HG03520 (cell line): Measurements from ENCODE around the gene ANKK1.

ENCODE experiments used
- ATAC-seq: cut with Tn5 transposase; IDR thresholded peaks from one replicate; pipeline ENCODE4 v1.9.1; 2021; ENCODE audit warnings: mild to moderate bottlenecking, moderate library complexity; ENCODE audit not compliant: unreplicated experiment

ANKK1 gene

DNA sequence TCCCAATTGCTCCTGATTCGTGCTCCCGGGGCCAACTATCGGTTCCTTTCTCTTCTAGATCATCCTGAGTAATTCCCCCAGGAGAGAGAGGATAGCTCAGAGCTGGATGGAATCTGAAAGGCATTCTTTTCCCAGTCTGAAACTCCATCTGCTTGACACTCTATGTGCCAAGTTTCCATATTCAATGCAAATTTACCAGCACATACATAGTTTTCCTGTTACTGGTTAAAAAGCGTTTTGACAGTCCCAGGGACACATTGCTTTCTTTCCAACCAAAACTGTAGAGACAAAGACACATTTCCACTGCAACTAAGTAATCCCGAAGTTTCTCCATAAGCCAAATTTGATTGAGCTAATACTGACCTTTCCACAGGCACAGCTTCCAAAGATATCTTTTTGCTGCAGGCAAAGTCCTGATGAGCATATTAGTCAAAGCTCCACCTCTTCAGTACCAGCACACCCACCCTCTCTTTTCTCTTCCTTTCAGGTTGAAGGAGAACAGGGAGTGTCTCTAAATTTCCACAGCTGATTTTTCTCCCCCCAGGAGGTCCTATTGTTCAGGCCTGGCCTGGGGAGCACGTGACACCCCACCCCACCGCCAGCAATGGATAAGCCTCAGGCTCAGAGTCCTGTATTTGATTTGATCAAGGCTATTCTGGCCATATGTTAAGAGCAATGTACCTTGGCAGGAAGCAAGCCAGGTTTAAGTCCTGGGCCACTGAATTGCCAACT is 9.7 kb upstream of the ANKK1 start:
- no peak for ATAC-seq

DNA sequence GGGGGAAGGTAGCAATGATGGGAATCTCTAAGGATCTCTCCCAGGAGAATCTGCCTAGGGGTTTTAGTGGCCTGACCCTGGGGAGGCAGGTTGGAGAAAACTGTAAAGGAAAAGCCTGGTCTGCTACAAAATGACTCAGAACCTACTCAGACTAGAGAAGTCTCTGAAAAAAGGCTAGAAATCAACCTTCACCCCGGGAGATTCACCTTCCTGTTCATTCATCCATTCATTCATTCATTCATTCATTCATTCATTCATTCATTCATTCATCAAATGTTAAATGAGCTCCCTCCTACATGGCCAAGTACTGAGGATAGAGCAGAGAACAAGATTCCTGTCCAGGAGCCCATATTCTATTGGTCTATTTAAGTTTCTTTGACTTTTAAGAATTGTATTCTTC is 8.9 kb upstream of the ANKK1 start:
- no peak for ATAC-seq

GRCh38 chr11:113382121-113382520 is 5.5 kb upstream of the ANKK1 start:
- no peak for ATAC-seq

DNA sequence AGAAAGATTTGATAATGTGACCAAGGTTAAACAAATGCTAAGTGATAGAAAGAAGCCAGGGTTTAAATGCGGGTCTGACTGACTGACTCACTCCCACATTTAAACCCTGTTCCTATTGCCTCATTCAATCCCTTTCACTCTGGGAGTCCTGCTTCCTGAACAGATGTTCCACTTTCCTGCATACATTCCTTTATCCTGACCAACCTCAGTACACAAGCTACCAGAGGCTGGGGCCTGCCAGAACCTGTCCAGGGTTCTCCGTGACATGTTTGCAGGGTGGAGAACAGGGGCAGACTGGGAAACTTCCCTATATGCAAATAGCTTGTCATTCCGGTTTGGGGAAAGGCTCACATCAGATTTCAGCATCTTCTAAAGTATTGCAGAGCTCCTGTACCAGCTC is 3.0 kb upstream of the ANKK1 start:
- ATAC-seq = no peak

GRCh38 chr11:113385749-113386148 is 1.8 kb upstream of the ANKK1 start:
- ATAC-seq = no peak

- ATAC-seq = no peak
These were observed 713 bp upstream of the ANKK1 start for GRCh38 chr11:113386866-113387265.

- no peak for ATAC-seq
These were observed 1.7 kb downstream of the ANKK1 start for GRCh38 chr11:113389272-113389671.

- no peak for ATAC-seq
These were observed 4.8 kb downstream of the ANKK1 start for GRCh38 chr11:113392236-113392921.

DNA sequence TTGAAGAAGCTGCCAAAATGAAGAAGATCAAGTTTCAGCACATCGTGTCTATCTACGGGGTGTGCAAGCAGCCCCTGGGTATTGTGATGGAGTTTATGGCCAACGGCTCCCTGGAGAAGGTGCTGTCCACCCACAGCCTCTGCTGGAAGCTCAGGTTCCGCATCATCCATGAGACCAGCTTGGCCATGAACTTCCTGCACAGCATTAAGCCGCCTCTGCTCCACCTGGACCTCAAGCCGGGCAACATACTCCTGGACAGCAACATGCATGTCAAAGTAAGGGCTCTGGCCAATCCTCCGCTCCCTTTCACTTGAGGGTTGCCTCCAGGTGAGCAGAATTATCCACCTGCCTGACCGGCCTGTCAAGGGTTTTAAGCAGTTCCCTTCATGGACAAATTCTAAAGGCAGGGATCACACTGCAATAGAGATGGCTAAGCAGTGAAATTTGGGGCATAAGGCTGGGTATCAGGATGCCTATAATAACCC is 6.0 kb downstream of the ANKK1 start:
- no peak for ATAC-seq

GRCh38 chr11:113394919-113395318 is 7.3 kb downstream of the ANKK1 start:
- ATAC-seq = no peak

DNA sequence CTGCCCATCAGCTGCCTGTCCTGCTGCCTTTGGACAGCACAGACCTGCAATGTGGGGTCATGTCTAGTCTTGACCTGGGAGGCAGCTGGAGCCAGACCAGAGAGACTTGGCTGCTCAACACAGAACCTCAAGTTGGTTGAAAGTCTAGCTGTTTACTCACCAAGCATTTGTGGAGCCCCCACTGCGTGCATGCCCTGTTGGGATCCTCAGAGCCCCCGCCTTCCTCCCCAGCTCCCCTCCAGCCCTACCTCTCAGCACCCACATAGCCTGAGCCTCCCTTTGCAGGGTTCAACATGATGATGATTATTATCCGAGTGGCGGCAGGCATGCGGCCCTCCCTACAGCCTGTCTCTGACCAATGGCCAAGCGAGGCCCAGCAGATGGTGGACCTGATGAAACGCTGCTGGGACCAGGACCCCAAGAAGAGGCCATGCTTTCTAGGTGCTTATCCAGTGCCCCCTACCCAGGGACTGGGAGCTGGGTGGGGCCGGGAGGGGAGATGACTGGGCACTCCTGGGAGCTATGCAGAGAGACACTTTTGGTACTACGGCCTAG is 8.3 kb downstream of the ANKK1 start:
- no peak for ATAC-seq

GRCh38 chr11:113396690-113397089 is 9.1 kb downstream of the ANKK1 start:
- ATAC-seq = no peak

DNA sequence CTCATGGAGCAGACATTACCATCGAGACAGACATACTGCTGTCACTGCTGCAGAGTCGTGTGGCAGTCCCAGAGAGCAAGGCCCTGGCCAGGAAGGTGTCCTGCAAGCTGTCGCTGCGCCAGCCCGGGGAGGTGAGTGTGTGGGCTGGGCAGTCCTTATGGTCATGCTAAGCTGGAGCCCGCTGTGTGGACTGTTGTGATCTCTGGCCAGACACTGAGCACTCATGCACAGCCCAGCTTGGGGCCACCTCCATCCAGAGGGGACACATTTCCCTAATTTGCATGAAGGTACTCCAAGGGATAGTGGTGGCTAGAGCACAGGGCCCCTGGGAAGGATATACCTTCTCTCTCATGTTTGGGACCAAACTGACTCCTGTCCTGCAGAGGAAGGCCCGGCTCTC is 9.6 kb downstream of the ANKK1 start:
- no peak for ATAC-seq

DNA sequence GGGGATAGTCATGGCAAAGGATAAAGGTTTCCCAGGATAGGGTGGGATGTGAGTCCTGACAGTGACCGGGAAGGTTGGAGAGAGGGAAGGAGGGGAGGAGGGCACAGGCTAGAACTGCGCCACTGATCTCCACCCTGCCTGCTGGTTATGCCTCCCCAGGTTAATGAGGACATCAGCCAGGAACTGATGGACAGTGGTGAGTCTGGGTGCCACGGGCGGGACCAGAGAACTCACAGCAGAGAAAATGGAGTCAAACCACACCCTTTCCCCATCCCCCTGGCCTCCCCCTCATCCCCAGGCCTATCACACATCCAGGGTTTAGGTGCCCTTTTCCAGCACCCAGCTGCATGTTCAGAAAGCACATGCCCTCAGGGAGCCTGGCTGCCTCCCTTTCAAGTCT is 10.2 kb downstream of the ANKK1 start:
- no peak for ATAC-seq

GRCh38 chr11:113398669-113399430 is 11.3 kb downstream of the ANKK1 start:
- ATAC-seq = no peak

GRCh38 chr11:113400631-113401230 is 13.2 kb downstream of the ANKK1 start:
- no peak for ATAC-seq

DNA sequence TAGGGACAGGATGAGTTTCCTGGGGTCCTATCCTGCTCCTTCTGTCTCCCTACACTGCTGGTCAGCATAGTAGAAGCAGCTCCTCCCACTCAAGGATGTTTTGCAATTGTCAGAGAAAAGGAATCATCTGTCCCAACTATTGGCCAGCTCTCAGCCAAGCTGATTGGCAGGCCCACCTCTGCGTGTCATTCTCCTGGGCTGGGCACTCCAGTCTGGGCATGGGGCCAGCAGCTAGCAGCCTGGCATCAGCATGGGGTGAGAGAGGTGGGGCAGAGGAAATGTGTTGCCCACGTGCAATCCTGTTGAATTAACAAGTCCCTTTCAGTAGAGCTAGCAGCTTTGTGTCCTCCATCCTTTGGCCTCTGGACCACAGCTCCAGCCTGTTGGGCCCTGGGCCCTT is 14.1 kb downstream of the ANKK1 start:
- no peak for ATAC-seq

DNA sequence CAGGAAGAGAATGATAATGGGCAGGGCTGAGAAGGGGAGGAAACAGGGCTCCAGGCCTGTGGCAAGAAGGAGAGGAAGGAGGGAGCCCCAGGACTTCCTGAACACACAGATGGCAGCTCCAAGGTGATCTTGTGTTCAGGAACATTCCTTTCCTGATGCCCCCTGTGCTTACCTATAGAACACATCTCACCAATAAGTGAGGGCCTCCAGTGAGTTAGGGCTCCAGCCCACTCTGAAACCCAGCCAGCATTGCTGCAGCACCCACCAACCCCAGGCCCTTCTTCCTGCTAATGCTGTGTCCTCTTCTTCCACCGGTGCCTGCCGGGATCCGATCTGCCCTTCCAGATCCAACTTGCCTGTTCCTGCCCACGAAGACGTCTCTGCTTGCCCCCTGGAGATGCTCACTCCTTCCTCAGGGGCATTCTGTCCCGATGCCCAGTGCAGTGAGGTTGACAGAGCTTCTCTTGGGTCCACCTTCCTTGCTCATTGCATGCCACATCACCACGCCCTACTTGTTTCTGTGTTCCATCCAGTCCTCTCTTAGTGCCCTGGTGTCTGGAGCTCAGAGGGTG is 17.4 kb downstream of the ANKK1 start:
- no peak for ATAC-seq

DNA sequence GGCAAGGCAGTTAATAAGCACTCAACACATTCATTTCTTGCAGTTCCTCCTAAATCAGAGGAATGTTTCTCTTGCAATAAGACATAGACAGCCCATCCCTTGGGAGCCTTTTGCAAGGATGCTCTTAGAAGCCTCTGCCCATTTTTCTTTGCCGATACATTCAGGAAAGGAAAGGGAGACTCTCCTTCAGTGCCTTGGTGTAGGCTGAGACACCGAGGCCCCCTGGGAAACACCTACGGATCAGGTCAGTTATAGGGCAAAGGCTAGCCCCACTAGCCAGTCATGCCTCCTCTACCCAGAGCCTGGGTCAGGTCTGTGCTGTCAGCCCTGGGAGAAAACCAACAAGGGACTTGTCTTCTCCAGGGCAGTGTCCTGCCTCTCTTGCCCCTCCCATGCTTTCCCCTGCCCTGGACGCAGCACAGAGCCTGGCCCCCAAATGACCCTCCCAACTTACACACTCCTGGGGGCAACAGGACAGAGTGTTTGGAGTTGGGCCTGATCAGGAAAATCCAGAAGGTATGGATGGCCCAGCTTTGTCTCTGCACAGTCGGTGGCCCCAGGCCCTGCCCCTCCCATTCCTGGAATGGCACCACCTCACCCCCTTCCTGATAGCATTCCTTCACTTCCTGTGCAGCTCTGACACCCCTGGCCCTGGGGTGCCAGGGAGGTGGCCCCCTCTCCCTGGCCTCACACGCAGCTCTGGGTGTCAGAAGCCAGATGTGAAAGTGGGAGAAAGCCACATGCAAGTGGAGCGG is 18.3 kb downstream of the ANKK1 start:
- ATAC-seq = no peak

- ATAC-seq = no peak
These were observed 19.6 kb downstream of the ANKK1 start for GRCh38 chr11:113407163-113407562.
